HG03457 (cell line): Measurements from ENCODE around the gene TMEM43.
A peak's percentile ranks its signal among the peaks of the same experiment; 100 is the strongest.

Experiments
- ATAC-seq: cut with Tn5 transposase; IDR thresholded peaks from one replicate; pipeline ENCODE4 v1.9.1; 2021; ENCODE audit warnings: moderate number of reproducible peaks; ENCODE audit not compliant: unreplicated experiment

TMEM43 gene

GRCh38 chr3:14121859-14122258, 3.0 kb upstream of the TMEM43 start:
- no peak for ATAC-seq

DNA sequence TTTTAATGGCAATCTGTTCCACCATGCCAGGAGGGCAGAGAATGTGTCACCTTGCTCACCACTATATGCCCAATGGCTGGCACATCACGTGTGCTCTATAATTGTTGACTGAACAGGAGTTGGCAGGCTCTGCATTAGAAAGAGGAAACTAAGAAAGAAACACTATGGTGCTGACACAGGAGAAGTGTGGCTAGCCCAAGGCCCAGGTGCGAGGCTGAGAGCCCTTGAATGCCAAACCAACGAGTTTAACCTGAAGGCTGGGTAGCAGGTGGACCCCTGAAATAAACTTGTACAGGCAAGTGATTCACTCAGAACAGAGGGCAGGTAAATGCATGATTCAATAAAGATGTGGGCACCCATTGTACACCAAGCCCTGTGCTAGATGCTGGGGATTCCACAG, 2.6 kb upstream of the TMEM43 start:
- no peak for ATAC-seq

DNA sequence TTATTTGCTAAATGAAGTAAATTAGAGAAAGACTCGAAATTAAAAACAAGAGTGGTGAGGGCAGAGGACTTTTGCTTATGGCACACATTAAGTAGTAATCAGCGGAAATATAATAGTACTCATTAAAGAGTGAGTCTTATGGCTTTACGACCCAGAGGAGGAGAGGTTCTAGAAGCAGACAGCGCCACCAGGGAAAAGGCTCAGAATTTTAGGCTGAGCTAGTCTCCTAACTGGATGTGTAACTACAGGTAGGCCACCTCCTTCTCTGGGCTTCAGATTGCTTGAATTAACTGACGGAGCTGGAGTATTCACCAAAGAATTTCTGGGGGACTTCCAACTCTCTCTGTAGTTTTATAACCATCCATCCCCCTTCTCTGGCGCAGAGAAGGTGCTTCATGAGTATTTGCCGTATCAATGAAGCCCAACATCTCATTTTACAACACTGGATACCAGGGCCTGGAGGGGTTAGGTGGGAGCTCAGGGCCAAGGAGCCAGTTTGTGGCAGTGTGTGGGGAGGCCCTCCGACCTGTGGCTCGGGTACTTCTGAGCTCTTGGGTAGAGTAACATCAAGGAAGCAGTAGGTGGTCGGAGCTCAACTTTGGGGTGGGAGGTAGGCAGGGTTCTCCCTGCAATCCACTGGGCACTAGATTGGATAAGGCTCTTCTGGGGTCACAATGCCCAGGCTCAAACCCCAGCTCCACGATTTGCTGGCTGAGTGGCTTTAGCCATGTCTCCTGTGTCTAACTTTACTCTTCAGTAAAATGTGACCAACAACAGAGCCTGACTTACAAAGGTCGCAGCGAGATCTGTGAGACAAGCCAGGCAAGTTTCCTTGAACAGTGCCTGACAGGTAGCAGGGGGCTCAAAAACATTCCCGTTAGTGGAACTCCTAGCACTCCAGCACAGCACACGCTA, 1.3 kb upstream of the TMEM43 start:
- no peak for ATAC-seq

DNA sequence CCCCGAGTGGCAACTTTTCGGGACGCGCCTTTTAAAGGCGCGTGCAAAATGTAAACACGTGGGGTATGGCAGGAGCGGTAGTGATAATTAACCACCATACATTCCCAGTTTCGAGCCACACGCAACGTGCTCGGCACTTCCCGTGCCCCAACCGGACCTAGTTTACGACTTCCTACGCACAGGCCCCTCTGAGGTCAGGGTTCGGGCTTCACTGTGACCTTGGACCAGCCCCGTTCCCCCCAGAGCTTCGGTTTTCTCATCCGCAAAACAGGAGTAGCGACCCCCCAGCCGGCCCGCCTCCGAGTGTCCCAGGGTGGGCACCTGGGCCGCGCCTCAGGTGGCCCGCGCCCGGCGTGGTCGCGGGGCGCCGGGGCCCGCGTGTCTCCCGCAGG, 633 bp upstream of the TMEM43 start:
- peak; percentile 25 for ATAC-seq

DNA sequence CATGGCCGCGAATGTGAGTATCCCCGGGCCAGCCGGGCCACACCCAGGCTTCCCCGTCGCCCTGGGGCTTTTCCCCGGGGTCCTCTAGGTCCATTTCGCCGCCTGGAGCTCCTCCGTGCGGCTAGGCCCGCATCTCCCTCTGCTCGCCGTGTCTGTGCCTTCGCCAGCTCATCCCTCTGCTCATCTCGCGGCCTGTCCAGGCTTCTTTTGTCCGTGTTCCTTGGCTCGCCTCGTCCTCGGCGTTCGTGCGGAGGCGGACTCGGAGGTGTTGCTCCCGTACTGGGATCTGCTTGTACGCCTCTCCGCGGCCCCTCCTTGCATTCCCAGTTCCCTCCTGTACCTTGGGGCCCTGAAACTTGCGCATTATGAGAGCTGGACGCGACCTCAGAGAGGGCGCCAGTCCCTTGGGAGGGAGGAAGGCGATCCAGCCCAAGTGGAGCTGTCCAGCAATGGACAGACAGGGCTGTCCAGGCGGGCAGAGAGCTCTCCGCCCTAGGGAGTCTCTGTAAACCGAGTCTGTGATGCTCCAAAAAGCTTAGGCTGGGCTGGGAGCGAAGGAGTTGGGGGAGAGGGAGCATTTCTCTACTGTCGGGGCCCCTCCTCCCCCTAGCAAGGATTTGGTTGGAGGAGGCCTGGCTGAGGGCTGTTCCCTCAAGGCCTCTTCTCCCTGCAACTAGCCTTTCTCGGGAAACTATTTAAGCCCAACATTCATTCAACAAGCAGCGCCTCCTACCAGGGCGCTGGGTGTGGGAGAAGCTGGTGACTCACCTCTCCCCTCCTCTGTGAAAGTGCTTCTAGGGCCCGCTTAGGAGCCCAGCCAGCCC, 553 bp downstream of the TMEM43 start:
- ATAC-seq, result peak; percentile 1

- no peak for ATAC-seq
Measured at GRCh38 chr3:14126017-14126886, 1.4 kb downstream of the TMEM43 start.

DNA sequence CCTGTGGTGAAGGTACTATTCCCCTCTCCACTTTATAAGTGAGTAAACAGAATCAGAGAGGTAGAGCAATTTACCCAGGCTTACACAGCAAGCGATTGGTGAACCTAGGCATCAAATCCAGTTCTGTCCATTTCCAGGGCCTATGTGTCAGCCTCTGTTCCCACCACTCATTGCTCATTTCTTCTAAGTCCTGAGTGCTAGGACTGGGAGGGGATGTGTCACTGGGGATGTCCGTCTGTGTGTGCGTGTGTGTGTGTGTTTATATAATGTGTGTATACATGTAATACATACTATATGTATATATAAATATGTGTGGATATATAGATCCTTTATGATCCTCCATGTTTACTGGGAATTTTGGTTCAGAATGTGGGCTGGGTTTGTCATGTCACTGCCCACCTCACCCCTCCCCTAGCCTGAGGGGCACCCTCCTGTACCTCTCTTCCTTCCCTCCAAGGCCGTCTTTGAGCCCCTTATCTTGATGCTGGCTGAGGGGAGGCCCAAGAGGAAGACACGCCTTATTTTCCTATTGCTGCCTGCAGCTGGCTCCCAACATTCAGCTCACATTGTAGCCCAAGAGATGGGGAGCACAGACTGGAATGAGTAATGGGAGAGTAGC, 2.1 kb downstream of the TMEM43 start:
- ATAC-seq, result no peak

DNA sequence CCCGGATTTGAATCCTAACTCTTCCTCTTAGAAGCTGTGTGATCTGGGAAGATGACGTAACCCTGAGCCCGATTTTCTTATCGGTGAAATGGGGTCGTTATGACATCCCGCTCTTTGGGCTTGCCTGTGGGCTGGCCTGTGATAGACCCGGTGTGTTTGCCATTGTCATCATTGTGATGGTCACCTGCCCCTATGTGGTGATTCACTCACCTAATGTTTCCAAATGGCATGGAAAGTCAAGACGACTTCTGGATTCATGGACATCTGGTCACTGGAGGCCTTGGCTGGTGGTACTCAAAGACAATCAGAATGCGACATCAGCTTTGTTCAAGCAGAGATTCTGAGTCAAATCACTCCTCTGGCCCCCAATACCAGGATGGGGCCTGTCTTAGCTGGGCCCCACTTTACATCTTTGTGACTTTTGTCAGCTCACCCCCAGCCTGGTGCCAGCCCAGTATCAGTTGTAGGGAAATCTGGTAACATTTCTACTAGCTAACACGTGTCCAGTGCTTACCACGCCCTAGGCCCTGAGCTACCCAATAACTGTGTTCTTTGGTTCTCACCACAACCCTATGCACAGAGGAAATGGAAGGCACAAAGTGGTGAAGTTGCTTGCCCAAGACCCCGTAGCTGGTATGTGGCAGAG, 2.8 kb downstream of the TMEM43 start:
- no peak for ATAC-seq

- no peak for ATAC-seq
Measured at GRCh38 chr3:14128724-14129123, 3.9 kb downstream of the TMEM43 start.

- no peak for ATAC-seq
Measured at GRCh38 chr3:14129296-14129695, 4.4 kb downstream of the TMEM43 start.

DNA sequence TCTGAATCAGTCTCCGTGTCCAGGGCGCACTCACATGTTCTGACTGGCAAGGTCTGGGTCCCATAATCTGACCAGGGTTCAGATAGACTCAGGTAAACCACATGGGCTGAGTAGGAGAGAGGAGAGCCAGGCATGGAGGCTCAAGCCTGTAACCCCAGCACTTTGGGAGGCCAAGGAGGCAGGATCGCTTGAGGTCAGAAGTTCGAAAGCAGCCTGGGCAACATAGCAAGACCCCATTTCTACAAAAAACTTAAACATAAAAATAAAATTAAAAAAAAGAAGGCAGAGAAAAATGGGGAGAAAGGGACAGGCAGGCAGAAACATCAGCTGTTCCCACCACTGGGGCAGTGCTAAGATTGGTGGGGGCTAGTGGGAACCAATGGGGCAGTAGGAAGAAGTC, 5.4 kb downstream of the TMEM43 start:
- ATAC-seq, result no peak

GRCh38 chr3:14130707-14131106, 5.9 kb downstream of the TMEM43 start:
- no peak for ATAC-seq

DNA sequence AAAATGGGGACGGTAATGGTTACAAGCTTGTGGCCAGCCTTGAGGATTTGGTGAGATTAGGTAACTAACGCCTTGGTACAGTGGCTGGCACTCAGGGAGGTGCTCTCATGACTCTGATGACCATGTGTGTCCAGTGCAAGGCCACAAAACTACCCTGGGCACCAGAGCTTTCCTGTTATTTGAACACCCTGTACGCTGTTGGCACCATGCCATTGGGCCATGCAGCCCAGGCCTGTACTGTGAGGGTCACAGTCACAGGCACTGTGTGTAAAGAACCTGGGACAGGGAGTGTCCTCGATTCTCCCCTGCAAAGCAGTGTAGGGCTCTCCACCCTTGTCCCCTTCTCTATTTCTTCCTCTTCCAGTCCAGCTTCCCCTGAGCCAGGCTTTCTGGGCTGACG, 6.3 kb downstream of the TMEM43 start:
- ATAC-seq, result no peak

GRCh38 chr3:14132120-14132519, 7.3 kb downstream of the TMEM43 start:
- no peak for ATAC-seq

DNA sequence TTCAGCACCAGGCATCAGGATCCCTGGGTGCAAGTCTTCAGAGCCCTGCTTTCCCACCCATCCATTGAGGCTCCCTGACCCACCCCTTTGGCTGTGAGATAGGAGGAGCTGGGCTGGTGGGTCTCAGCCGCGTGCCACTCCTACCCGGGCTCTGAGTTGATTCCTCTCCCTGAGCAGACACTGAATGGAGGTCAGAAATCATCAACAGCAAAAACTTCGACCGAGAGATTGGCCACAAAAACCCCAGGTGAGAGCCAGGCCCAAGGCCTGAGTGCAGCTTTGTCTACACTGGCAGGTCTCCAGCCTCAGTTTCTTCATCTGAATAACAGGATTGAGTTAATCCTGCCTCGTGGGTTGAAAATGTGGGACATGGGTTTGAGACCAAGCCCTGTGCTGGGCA, 7.8 kb downstream of the TMEM43 start:
- ATAC-seq, result no peak

DNA sequence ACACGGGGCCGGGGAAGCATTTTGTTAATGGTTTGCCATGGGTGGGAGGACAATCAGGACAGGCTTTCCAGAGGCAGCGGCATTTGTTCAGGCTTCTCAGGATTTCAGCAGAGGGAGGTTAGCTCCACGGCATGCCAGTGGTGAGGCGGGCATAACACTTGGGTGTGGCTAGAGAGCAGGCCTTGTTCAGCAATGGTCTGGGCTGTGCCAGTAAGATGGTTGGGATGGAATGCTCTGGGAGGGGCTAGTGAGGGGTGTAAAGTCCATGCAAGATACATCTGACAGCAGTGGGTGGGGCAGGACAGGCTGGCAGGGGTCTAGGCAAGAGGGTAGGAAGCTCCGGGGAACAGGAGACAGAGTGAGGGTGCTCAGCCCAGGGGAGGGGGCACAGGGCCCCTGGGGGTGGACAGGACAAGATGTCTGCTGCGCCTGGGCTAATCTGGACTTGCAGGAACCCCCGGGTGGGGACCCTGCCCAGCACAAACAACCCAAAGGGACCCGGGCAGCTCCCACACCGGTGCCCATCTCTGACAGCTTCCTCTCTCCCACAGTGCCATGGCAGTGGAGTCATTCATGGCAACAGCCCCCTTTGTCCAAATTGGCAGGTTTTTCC, 8.4 kb downstream of the TMEM43 start:
- ATAC-seq, result no peak

DNA sequence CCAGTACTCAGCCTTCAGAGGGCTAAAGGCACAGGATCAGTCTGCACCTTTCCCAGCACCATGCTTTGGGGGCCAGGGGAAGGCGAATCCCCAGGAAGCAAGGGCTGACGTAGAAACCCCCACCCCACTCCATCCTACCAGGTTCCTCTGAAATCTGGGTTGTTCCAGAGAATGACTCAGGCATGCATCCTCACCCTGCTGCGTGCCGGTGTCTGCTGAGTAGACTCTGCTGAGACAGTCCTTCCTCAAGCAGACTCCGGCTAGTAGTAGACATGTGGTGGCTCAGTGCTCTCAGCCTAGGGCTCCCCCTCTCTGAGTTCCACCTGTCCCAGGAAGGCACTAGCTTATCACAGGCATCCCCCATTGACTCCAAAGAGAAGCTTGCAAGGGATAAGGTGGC, 9.0 kb downstream of the TMEM43 start:
- no peak for ATAC-seq

GRCh38 chr3:14134291-14134690, 9.4 kb downstream of the TMEM43 start:
- no peak for ATAC-seq

DNA sequence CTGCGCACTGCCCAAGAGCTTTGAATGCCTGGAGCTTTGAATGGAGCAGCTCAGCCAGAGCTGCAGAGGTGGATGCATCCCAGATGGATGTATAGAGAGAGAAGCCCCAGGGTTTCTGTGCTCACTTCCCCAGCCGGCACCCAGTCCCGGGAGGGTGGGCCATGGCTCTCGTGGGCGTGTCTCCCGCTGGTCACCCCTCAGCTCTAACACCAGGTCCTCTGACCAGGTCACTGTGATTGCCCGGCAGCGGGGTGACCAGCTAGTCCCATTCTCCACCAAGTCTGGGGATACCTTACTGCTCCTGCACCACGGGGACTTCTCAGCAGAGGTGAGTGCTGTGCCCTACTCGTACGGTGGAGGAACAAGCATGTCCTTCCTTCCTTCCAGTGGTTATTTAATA, 10.7 kb downstream of the TMEM43 start:
- ATAC-seq, result no peak

DNA sequence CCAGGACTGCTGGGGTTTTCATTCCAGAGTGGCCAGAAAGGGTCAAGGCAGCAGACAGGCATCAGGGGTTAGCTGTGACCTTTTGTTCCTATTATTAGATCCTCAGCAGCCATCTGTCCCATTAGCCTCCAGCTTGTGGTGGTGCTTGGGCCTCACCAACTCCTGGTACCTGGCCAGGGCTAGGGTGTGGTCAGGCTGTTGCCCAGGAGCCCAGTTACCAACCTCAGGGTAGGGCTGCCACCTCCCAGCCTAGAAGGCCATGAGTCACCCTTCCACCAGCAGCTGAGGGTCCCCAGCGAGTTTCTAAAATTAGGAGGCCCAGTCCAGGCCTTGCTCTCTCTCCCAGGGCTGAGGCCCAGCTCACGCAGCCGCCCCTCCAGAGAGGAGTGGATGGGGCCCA, 12.2 kb downstream of the TMEM43 start:
- ATAC-seq, result no peak
